Measurements from ENCODE around the gene TNS4. TPM values are rescaled to one million over a fixed set of nuclear protein-coding genes. Genes with fewer than 3 reads are reported as not detected.

TNS4 gene
- total and polyA plus RNA-seq, 2 donors (not counting 1 experiment from before 2014, with no cell fraction given), result not detected

DNA sequence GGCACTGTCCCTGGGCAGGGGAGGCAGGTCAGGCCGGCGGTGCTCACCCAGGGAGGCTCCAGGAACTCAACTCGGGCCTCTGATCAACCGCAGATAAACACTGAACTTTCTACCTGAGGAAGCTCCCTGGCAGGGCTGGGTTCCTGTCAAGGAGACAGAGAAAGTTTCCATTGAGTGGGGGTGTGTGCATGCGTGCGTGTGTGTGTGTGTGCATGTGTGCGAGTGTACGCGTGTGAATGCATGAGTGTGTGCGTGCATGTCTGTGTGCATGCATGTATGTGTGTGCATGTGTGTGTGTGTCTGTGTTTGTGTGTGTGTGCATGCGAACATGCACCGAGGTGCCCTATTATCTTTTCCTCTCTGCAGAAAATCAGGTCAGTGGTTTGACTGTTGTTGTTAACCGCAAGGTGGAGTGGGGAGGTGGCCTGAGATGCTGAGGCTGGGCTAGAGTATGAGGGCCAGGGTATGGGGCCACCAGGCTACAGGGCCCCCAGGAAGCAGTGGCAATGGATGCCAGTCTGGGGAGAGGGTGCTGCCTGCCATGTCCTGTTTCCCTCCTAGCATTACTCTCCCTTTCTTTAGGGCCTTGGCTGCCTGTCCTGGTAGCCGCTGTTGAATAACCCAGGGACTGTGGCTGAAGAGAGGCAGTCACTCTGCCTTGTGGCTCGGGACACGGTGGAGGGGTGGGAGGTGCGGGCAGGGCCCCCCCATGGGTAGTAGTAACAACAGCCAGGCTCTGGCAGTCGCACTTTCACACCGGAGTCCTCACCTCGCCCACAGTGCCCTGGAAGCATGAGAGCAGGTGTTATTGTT is 39.8 kb upstream of the TNS4 start:
- TF ChIP-seq CTCF (IDR thresholded peaks at IDR 0.05) (no peak), EZH2 (IDR thresholded peaks at IDR 0.05; ENCODE audit: borderline replicate concordance, insufficient read depth, low read depth, low read length, poor library complexity, severe bottlenecking) (no peak)
- peak; percentile 35 for ATAC-seq (ENCODE audit: low read depth)
- Histone ChIP-seq H2AFZ (ENCODE audit: insufficient read depth, low read depth, low read length, poor library complexity, severe bottlenecking) (peak overlapping the region; percentile 13), H3K4me3 (ENCODE audit: control extremely low read depth in 1 of 5, extremely low read depth in 1 of 5, insufficient read depth in 1 of 5, low read depth in 2 of 5, low read length in 4 of 5) (no peak overlapping the region), H3K4me2 (replicated peaks; ENCODE audit: low read depth, low read length, poor library complexity, severe bottlenecking) (peak overlapping the region; percentile 50), H3K27me3 (replicated peaks in 1 of 4; ENCODE audit: control extremely low read depth in 1 of 4, control insufficient read depth in 3 of 4, insufficient read depth in 4 of 4, low read length in 3 of 4) (no peaks in the 10 kb centered on the region), H3K9ac (ENCODE audit: low read length) (no peak overlapping the region), H3K9me3 (ENCODE audit: control extremely low read depth in 1 of 3, control insufficient read depth in 2 of 3, insufficient read depth in 1 of 3, low read length in 2 of 3) (no peaks in the 10 kb centered on the region), H3K4me1 (ENCODE audit: control insufficient read depth in 2 of 2, insufficient read depth in 2 of 2, low read length in 2 of 2) (peaks cover 36 to 64% of the 10 kb centered on the region in 2 donors), H3K79me2 (ENCODE audit: control insufficient read depth, insufficient read depth, low read length) (no peaks in the 10 kb centered on the region), H4K20me1 (ENCODE audit: control insufficient read depth, insufficient read depth, low read length, poor library complexity, severe bottlenecking) (no peaks in the 10 kb centered on the region), H3K36me3 (replicated peaks in 1 of 2; ENCODE audit: control extremely low read depth in 1 of 2, control insufficient read depth in 1 of 2, extremely low read depth in 1 of 2, insufficient read depth in 2 of 2, low read length in 1 of 2) (no peaks in the 10 kb centered on the region), H3K27ac (ENCODE audit: low read length in 2 of 2) (peak overlapping the region; percentile 28 to 55)
- CTCF ChIA-PET, result interaction anchor here (0.8 to 15.0 kb wide), 4 partner anchors 9 to 79 kb away, joined by 3 to 329 read pairs (median 8); no protein-coding TSS in a partner anchor
- POLR2A ChIA-PET, result interaction anchor here (0.6 to 0.7 kb wide), 2 partner anchors 62 to 401 kb away, joined by 3 read pairs; partner anchors contain the start of gene CASC3
- DNase-seq, result peak; percentile 47
- intact Hi-C loops (cut with micrococcal nuclease), result no loop called here
- 78% methylated on average over 14 of the region's 20 CpGs for WGBS (ENCODE audit: insufficient coverage)
- Mint-ChIP-seq H3K27ac (peak overlapping the region; percentile 89), H3K4me3 (peak overlapping the region; percentile 59), H3K9me3 (ENCODE audit: insufficient read depth) (no peaks in the 10 kb centered on the region), H3K27me3 (no peaks in the 10 kb centered on the region), H3K4me1 (peaks cover 61% of the 10 kb centered on the region)

GRCh38 chr17:40540448-40540847 is 39.0 kb upstream of the TNS4 start:
- Mint-ChIP-seq H3K4me3 (peak overlapping the region; percentile 59), H3K27ac (peak overlapping the region; percentile 89)
- intact Hi-C loops (cut with micrococcal nuclease), result no loop called here

More at GRCh38 chr17:40540448-40540847, 39.0 kb upstream of the TNS4 start:
- DNase-seq (peak; percentile 16), ATAC-seq (ENCODE audit: low read depth) (no peak)
- Histone ChIP-seq H2AFZ (ENCODE audit: insufficient read depth, low read depth, low read length, poor library complexity, severe bottlenecking) (no peak overlapping the region), H3K9me3 (ENCODE audit: control extremely low read depth in 1 of 3, control insufficient read depth in 2 of 3, insufficient read depth in 1 of 3, low read length in 2 of 3) (no peaks in the 10 kb centered on the region), H3K9ac (ENCODE audit: low read length) (no peak overlapping the region), H3K79me2 (ENCODE audit: control insufficient read depth, insufficient read depth, low read length) (no peaks in the 10 kb centered on the region), H3K4me2 (replicated peaks; ENCODE audit: low read depth, low read length, poor library complexity, severe bottlenecking) (peak overlapping the region; percentile 50), H4K20me1 (ENCODE audit: control insufficient read depth, insufficient read depth, low read length, poor library complexity, severe bottlenecking) (no peaks in the 10 kb centered on the region), H3K27ac (ENCODE audit: low read length in 2 of 2) (no peak overlapping the region), H3K27me3 (replicated peaks in 1 of 4; ENCODE audit: control extremely low read depth in 1 of 4, control insufficient read depth in 3 of 4, insufficient read depth in 4 of 4, low read length in 3 of 4) (no peaks in the 10 kb centered on the region), H3K4me1 (ENCODE audit: control insufficient read depth in 2 of 2, insufficient read depth in 2 of 2, low read length in 2 of 2) (peaks cover 36 to 66% of the 10 kb centered on the region in 2 donors), H3K36me3 (replicated peaks in 1 of 2; ENCODE audit: control extremely low read depth in 1 of 2, control insufficient read depth in 1 of 2, extremely low read depth in 1 of 2, insufficient read depth in 2 of 2, low read length in 1 of 2) (no peaks in the 10 kb centered on the region), H3K4me3 (ENCODE audit: control extremely low read depth in 1 of 5, extremely low read depth in 1 of 5, insufficient read depth in 1 of 5, low read depth in 2 of 5, low read length in 4 of 5) (no peak overlapping the region)
- Mint-ChIP-seq H3K27me3 (no peaks in the 10 kb centered on the region), H3K4me1 (peaks cover 65% of the 10 kb centered on the region), H3K9me3 (ENCODE audit: insufficient read depth) (no peaks in the 10 kb centered on the region)
- POLR2A ChIA-PET, result interaction anchor here (0.7 kb wide), 1 partner anchor 63 kb away, joined by 3 read pairs; no protein-coding TSS in a partner anchor
- 95% methylated on average over 6 of the region's 8 CpGs for WGBS (ENCODE audit: insufficient coverage)
- TF ChIP-seq EZH2 (IDR thresholded peaks at IDR 0.05; ENCODE audit: borderline replicate concordance, insufficient read depth, low read depth, low read length, poor library complexity, severe bottlenecking) (no peak), CTCF (IDR thresholded peaks at IDR 0.05) (no peak)
- CTCF ChIA-PET, result interaction anchor here (0.8 to 15.0 kb wide), 7 partner anchors 8 to 144 kb away, joined by 3 to 329 read pairs (median 4); no protein-coding TSS in a partner anchor

Data from B cell (primary cell).